ENCODE results near the gene MESP1. TPM values are rescaled to one million over a fixed set of nuclear protein-coding genes. Genes with fewer than 3 reads are reported as not detected.

Gene MESP1
- total RNA-seq, 3 donors from 2014 or later: 2.7 to 3.1 (median 3.1) TPM

DNA sequence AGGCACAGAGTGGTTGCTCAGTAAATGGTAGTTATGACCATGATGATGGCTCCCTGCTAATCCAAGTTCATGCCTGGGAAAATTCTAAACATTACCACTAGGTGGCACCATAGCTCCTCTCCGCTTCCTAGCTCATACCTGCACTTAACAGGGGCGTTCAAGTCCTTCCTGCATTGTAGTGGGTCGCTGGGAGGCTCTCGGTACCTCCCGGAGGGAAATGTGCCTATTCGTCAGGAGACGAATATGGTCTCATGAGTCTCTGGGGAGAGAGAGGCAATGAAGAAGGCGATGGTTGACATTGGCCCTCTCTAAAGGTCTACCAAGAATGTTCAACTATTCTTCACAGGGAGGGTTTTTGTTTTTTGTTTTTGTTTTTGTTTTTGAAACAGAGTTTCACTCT is 10.9 kb downstream of the MESP1 start:
- Mint-ChIP-seq H3K4me1 (ENCODE audit: low read depth) (no peaks in the 10 kb centered on the region), H3K4me3 (no peak overlapping the region), H3K36me3 (ENCODE audit: insufficient read depth) (no peaks in the 10 kb centered on the region), H3K9me3 (no peaks in the 10 kb centered on the region), H3K27me3 (ENCODE audit: low read depth) (peaks cover 10% of the 10 kb centered on the region)
- peak; percentile 40 for DNase-seq
- peak; percentile 84 to 93 for ATAC-seq

- no peaks in the 10 kb centered on the region for H3K4me1 Mint-ChIP-seq (ENCODE audit: low read depth)
- no peaks in the 10 kb centered on the region for H3K9me3 Mint-ChIP-seq
- ATAC-seq (no peak), DNase-seq (no peak)
- peaks cover 12% of the 10 kb centered on the region for H3K27me3 Mint-ChIP-seq (ENCODE audit: low read depth)
- H3K36me3 Mint-ChIP-seq (ENCODE audit: insufficient read depth): no peaks in the 10 kb centered on the region
- H3K4me3 Mint-ChIP-seq: no peak overlapping the region
These were observed 15.3 kb downstream of the MESP1 start for GRCh38 chr15:89735773-89736172.

DNA sequence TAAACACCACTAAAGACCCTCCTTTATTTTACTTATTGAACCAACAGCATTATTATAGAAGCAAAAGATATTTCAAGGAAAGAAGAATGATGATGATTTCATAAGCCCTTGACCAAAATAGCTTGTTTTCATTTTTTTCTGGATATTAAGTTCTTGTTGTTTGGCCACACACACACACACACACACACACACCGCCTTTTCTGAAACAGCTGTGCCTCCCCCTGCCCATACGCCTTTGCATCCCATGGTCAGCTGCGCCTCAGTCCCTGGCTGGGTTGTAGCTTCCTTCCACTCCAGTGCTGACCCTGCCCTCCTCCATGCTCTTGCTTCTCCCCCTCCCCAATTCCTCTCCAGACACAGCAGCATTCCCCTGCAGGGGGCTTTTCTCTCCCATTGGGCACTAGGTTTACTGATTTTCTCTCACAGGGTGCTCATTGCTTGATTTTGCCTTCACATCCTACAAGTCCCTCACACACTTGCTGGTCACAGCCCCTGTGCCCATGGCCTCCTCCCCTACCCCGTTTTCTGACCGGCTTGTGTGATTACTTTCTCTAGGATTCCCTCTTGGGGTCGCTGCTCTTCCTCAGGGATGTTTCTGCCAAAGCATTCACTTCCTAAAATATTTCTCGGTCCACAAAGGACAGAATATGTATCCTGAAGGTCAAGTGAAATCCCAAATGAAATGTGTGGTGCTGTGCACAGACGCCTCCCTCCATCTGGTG is 18.4 kb downstream of the MESP1 start:
- no peak overlapping the region for H3K4me3 Mint-ChIP-seq
- no peaks in the 10 kb centered on the region for H3K4me1 Mint-ChIP-seq (ENCODE audit: low read depth)
- no peaks in the 10 kb centered on the region for H3K36me3 Mint-ChIP-seq (ENCODE audit: insufficient read depth)
- no peak for DNase-seq
- peaks cover 12% of the 10 kb centered on the region for H3K27me3 Mint-ChIP-seq (ENCODE audit: low read depth)
- ATAC-seq: no peak
- no peaks in the 10 kb centered on the region for H3K9me3 Mint-ChIP-seq

GRCh38 chr15:89731275-89731674 is 19.8 kb downstream of the MESP1 start:
- peaks cover 9% of the 10 kb centered on the region for H3K27me3 Mint-ChIP-seq (ENCODE audit: low read depth)
- DNase-seq (no peak), ATAC-seq (no peak)
- H3K4me3 Mint-ChIP-seq: no peak overlapping the region
- no peaks in the 10 kb centered on the region for H3K9me3 Mint-ChIP-seq
- no peaks in the 10 kb centered on the region for H3K4me1 Mint-ChIP-seq (ENCODE audit: low read depth)
- no peaks in the 10 kb centered on the region for H3K36me3 Mint-ChIP-seq (ENCODE audit: insufficient read depth)

DNA sequence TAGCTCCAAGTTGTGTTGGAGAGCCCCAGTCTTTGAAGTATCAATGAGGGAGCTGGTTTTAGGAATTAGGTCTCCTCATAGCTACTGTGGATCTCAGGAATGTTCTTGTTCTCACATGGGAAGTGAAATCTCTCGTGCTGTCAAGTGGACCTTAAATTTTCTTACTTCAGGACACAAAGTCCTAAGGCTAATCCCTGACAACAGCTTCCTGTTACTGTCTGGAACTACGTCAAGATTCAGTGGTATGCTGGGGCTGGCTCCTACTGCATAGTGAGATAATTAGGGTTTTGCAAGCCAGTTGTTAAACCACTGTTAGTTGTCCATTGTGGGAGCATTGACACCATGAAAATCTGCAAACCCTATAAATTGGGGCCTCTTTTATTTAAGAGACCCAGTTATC is 22.8 kb downstream of the MESP1 start:
- H3K36me3 Mint-ChIP-seq (ENCODE audit: insufficient read depth): no peaks in the 10 kb centered on the region
- DNase-seq (no peak), ATAC-seq (no peak)
- peaks cover 4% of the 10 kb centered on the region for H3K9me3 Mint-ChIP-seq
- H3K27me3 Mint-ChIP-seq (ENCODE audit: low read depth): peaks cover 2% of the 10 kb centered on the region
- no peak overlapping the region for H3K4me3 Mint-ChIP-seq
- H3K4me1 Mint-ChIP-seq (ENCODE audit: low read depth): no peaks in the 10 kb centered on the region

- ATAC-seq (no peak), DNase-seq (no peak)
- peaks cover 10% of the 10 kb centered on the region for H3K27me3 Mint-ChIP-seq (ENCODE audit: low read depth)
- no peaks in the 10 kb centered on the region for H3K36me3 Mint-ChIP-seq (ENCODE audit: insufficient read depth)
- H3K4me3 Mint-ChIP-seq: no peak overlapping the region
- H3K9me3 Mint-ChIP-seq: peaks cover 4% of the 10 kb centered on the region
- no peaks in the 10 kb centered on the region for H3K4me1 Mint-ChIP-seq (ENCODE audit: low read depth)
These were observed 26.0 kb downstream of the MESP1 start for GRCh38 chr15:89725064-89725463.

DNA sequence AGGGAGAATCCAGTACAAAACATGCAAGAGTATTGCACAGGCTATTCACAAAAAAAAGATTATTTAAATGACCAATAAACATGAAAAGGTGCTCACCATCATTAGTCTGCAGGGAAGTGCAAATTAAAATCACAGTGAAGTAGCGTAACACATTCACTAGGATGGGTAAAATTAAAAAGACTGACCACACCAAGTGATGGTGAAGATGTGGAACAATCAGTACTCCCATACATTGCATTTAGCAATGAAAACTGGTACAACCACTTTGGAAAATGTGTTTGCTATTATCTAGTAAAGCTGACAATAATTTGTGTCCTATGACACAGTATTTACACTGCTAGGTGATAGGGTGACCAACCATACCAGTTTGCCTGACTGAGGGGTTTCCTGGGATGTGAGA is 26.4 kb downstream of the MESP1 start:
- no peak overlapping the region for H3K4me3 Mint-ChIP-seq
- peaks cover 4% of the 10 kb centered on the region for H3K9me3 Mint-ChIP-seq
- no peak for DNase-seq
- H3K4me1 Mint-ChIP-seq (ENCODE audit: low read depth): no peaks in the 10 kb centered on the region
- H3K27me3 Mint-ChIP-seq (ENCODE audit: low read depth): peaks cover 10% of the 10 kb centered on the region
- ATAC-seq: no peak
- no peaks in the 10 kb centered on the region for H3K36me3 Mint-ChIP-seq (ENCODE audit: insufficient read depth)

GRCh38 chr15:89723031-89723430 is 28.0 kb downstream of the MESP1 start:
- DNase-seq (no peak), ATAC-seq (no peak)
- no peaks in the 10 kb centered on the region for H3K4me1 Mint-ChIP-seq (ENCODE audit: low read depth)
- H3K4me3 Mint-ChIP-seq: no peak overlapping the region
- no peaks in the 10 kb centered on the region for H3K36me3 Mint-ChIP-seq (ENCODE audit: insufficient read depth)
- H3K9me3 Mint-ChIP-seq: peaks cover 4% of the 10 kb centered on the region
- H3K27me3 Mint-ChIP-seq (ENCODE audit: low read depth): peaks cover 12% of the 10 kb centered on the region

DNA sequence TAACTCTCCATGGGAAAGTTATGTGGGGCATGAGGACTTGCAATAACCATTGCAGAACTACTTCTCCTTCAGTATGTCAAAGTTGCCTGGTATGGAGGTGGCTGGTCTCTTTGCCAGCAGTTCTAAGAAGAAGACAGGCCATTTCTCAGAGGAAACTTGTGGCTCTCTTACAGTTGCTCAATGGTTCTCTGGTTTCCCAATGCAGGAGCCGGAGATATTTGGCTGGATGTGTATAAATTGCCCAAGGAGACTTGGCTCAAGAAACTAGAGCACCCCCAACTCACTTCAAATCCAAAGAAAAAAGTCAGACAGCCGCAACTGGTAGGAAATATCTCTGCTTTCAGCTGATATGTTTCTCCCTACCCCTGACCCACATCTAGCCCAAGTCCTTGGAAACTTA is 36.3 kb downstream of the MESP1 start:
- no peak for ATAC-seq
- Mint-ChIP-seq H3K4me3 (no peak overlapping the region), H3K9me3 (no peaks in the 10 kb centered on the region), H3K36me3 (ENCODE audit: insufficient read depth) (no peaks in the 10 kb centered on the region), H3K4me1 (ENCODE audit: low read depth) (no peaks in the 10 kb centered on the region), H3K27me3 (ENCODE audit: low read depth) (peaks cover 3% of the 10 kb centered on the region)
- DNase-seq: no peak

DNA sequence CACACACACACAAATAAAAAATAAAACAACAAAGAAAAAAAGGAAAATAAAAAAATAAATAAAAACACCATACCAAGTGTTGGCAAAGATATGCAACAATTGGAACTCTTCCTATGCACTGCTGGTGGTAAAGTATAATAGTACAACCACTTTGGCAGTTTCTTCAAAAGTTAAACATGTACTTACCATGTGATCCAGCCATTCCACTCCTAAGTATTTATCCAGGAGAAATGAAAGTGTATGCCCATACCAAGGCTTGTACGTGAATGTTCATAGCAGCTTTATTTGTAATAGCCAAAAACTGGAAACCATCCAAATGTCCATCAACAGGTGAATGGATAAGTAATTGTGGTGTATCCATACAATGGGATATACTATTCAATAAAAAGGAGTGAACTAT is 43.5 kb downstream of the MESP1 start:
- peaks cover 20% of the 10 kb centered on the region for H3K27me3 Mint-ChIP-seq (ENCODE audit: low read depth)
- DNase-seq: no peak
- no peaks in the 10 kb centered on the region for H3K9me3 Mint-ChIP-seq
- no peak overlapping the region for H3K4me3 Mint-ChIP-seq
- peaks cover 2% of the 10 kb centered on the region for H3K36me3 Mint-ChIP-seq (ENCODE audit: insufficient read depth)
- no peaks in the 10 kb centered on the region for H3K4me1 Mint-ChIP-seq (ENCODE audit: low read depth)
- no peak for ATAC-seq

DNA sequence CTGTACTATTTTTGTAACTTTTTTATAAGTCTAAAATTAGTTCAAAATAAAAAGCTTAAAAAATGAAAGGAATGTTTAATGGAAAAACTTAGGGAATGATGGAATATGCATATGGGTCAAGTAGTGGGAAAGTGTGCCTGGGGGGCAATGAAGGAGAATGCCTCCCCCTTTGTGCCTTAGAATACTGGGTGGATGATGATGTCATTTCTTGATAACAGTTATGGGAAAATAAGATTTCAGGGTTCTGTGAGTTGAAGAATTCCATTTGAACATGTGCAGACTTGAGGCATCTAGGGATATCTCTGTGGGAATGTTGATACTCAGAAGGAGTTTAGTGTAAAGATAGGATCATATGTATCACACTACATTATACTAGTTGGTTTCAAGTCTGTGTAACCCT is 46.6 kb downstream of the MESP1 start:
- no peak for ATAC-seq
- Mint-ChIP-seq H3K4me3 (no peak overlapping the region), H3K36me3 (ENCODE audit: insufficient read depth) (peaks cover 2% of the 10 kb centered on the region), H3K27me3 (ENCODE audit: low read depth) (peaks cover 28% of the 10 kb centered on the region), H3K9me3 (no peaks in the 10 kb centered on the region), H3K4me1 (ENCODE audit: low read depth) (no peaks in the 10 kb centered on the region)
- DNase-seq: no peak

Other genes with a start within 250 kb of the MESP1 start
- 1 to 10 TPM; 3.3 to 5.1 (median 4.5) TPM for gene TICRR, start 175.8 kb downstream of the MESP1 start, total RNA-seq
- 1 to 10 TPM; 2.2 to 3.2 (median 2.6) TPM for gene KIF7, start 95.8 kb downstream of the MESP1 start, total RNA-seq
- under 1 TPM in 2 of 3 donors, not detected in 1; 0.13 to 0.45 TPM for gene PLIN1, start 71.9 kb downstream of the MESP1 start, total RNA-seq
- gene PEX11A, start 60.5 kb downstream of the MESP1 start, total RNA-seq: 1 to 10 TPM; 1.0 to 1.8 (median 1.4) TPM
- gene WDR93, start 60.4 kb downstream of the MESP1 start, total RNA-seq: not detected
- gene MESP2, start 25.1 kb upstream of the MESP1 start, total RNA-seq: not detected
- under 1 TPM; 0.54 to 0.83 (median 0.55) TPM for gene ANPEP, start 63.6 kb upstream of the MESP1 start, total RNA-seq
- gene AP3S2, start 142.7 kb upstream of the MESP1 start, total RNA-seq: 10 to 100 TPM; 15.2 to 17.4 (median 17.1) TPM
- under 1 TPM in 2 of 3 donors, not detected in 1; 0.05 to 0.13 TPM for gene ARPIN, start 161.7 kb upstream of the MESP1 start, total RNA-seq